SK-N-MC (cell line): ENCODE measurements around the gene C3orf18.

ENCODE experiments used
- EZH2 ChIP-seq: fragments of 200-600 bp; sonication (generic); IDR thresholded peaks from one replicate; pipeline ENCODE4 v1.6.1; 2017; ENCODE audit warnings: antibody characterized with exemption
- FOXP2 ChIP-seq: optimal IDR thresholded peaks from 2 replicates; pipeline ENCODE3; 2011; ENCODE audit warnings: mild to moderate bottlenecking, moderate library complexity; ENCODE audit not compliant: insufficient read depth; ENCODE audit errors: extremely low read length, control extremely low read depth
- POLR2AphosphoS5 ChIP-seq: IDR thresholded peaks from 2 replicates; pipeline ENCODE4 v1.6.1; 2012; ENCODE audit warnings: mild to moderate bottlenecking, low read depth, low read length, borderline replicate concordance

GRCh38 chr3:50512131-50512530 is 55.4 kb downstream of the C3orf18 start:
- TF ChIP-seq EZH2 (no peak), POLR2AphosphoS5 (no peak), FOXP2 (no peak)
